ENCODE results near the gene TRIM54.

DNA sequence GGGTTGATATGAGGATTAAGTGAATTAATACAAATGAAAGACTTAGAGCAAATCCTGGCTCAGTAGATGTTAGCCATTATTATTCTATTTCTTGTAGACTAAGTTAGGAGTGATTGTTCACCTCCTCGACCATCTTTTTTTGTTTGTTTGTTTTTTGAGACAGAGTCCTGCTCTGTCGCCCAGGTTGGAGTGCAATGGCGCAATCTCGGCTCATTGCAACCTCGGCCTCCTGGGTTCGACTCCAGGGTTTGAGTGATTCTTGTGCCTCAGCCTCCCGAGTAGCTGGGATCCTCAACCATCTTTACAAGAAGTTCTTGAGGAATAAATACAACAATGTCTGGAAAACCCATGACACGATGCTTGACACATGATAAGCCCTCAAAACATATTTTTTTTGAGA is 12.7 kb downstream of the TRIM54 start:
- TF ChIP-seq, protein P1, sequence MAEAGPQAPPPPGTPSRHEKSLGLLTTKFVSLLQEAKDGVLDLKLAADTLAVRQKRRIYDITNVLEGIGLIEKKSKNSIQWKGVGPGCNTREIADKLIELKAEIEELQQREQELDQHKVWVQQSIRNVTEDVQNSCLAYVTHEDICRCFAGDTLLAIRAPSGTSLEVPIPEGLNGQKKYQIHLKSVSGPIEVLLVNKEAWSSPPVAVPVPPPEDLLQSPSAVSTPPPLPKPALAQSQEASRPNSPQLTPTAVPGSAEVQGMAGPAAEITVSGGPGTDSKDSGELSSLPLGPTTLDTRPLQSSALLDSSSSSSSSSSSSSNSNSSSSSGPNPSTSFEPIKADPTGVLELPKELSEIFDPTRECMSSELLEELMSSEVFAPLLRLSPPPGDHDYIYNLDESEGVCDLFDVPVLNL (CRISPR knock-in tag; IDR thresholded peaks at IDR 0.05; ENCODE audit: borderline replicate concordance, low read depth), result no peak
- no peak for TF ChIP-seq ESRRA (CRISPR knock-in tag; IDR thresholded peaks at IDR 0.05; ENCODE audit: borderline replicate concordance)
- no peak for TF ChIP-seq CREB1 (CRISPR knock-in tag; IDR thresholded peaks at IDR 0.05)
- TF ChIP-seq NR2C2 (CRISPR knock-in tag; IDR thresholded peaks at IDR 0.05), result no peak
- no peak for TF ChIP-seq ZNF138 (CRISPR knock-in tag; conservative IDR thresholded peaks at IDR 0.05)
- TF ChIP-seq, protein P2, sequence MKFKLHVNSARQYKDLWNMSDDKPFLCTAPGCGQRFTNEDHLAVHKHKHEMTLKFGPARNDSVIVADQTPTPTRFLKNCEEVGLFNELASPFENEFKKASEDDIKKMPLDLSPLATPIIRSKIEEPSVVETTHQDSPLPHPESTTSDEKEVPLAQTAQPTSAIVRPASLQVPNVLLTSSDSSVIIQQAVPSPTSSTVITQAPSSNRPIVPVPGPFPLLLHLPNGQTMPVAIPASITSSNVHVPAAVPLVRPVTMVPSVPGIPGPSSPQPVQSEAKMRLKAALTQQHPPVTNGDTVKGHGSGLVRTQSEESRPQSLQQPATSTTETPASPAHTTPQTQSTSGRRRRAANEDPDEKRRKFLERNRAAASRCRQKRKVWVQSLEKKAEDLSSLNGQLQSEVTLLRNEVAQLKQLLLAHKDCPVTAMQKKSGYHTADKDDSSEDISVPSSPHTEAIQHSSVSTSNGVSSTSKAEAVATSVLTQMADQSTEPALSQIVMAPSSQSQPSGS (CRISPR knock-in tag; IDR thresholded peaks at IDR 0.05; ENCODE audit: borderline replicate concordance, low read depth), result no peak
- TF ChIP-seq CTCF (IDR thresholded peaks at IDR 0.05), result no peak
- no peak for TF ChIP-seq MAX (CRISPR knock-in tag; IDR thresholded peaks at IDR 0.05)
- no peak for TF ChIP-seq E2F5 (CRISPR knock-in tag; IDR thresholded peaks at IDR 0.05)
- no peak for TF ChIP-seq NR3C1 (CRISPR knock-in tag; conservative IDR thresholded peaks at IDR 0.05; ENCODE audit: low read depth)
- no peak for TF ChIP-seq TCF7 (CRISPR knock-in tag; IDR thresholded peaks at IDR 0.05; ENCODE audit: low read depth)
- no peak for TF ChIP-seq SMAD3 (CRISPR knock-in tag; IDR thresholded peaks at IDR 0.05; ENCODE audit: borderline replicate concordance)
- no peak for TF ChIP-seq IRF2 (CRISPR knock-in tag; IDR thresholded peaks at IDR 0.05; ENCODE audit: borderline replicate concordance, low read depth)
- no peak for TF ChIP-seq CREM (CRISPR knock-in tag; IDR thresholded peaks at IDR 0.05)
